Anterior cingulate cortex (tissue), 58 donors: Measurements from ENCODE around the gene KIF25.
"Not testable (repeated sequence)": the region's sequence is repeated elsewhere in the genome, so short reads cannot be mapped to it uniquely, and the experiment has no call there.

Source experiments
- DNase-seq, 58 donors: peaks; one replicate each; lab custom pipeline; 2025; lab: John Stamatoyannopoulos, UW

Gene KIF25

DNA sequence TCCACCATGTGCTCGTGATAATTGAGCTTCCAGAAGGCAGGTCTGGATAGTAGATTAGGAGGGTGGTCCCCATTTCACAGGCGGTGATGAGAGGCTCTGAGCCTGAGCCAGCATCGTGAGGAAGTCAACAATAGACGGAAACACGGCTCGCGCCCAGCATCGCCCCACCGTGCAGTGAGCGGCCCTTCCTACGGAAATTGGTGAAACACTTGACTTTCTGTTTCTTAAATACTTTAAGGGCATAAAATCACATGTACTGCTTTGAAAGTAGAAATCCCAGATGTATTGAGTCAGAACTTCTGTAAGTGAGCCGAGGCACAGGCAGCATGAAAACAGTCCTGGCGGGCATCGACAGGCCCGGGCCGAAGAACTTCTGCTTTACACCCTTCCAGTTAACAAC lies 4.3 kb upstream of the KIF25 start:
- DNase-seq = no peak

DNA sequence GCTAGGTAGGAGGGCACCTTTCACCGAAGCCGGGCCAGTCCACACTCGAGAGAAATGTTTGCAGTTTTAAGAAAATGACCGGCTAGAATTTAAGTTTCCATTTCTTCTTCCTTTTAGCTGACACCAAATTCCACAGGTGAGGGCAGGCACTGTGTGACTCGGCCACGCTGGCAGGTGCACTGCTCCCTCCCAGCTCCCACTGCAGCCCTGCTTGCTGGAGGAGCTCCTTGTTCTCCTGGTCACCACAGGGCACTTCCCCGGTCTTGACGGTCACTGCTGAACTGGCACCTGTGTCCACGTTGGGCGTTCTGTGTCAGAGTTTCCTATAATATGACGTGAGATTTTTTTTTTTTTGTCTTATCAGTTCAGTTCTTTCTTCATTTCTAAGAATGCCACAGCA lies 3.6 kb upstream of the KIF25 start:
- no peak for DNase-seq

DNA sequence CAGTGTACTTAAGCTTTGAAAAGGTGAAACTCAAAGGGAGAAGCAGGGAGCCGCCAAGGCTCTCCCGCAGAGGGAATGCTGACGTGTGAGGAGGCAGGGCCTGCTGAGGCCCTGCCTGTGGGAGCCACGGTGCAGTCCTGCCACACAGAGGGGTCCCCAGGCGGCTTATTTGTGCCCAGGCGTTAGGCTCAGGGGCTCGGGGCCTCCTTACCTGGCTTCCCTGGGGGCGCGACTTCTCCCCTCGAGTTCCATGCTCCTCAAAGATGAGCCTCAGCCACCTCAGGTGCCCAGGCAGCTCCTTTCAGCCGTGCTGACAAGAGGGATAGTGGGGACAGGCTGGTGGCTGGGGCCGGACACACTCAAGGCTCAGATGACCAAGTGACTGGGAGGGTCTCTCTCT lies 2.2 kb upstream of the KIF25 start:
- DNase-seq = no peak

DNA sequence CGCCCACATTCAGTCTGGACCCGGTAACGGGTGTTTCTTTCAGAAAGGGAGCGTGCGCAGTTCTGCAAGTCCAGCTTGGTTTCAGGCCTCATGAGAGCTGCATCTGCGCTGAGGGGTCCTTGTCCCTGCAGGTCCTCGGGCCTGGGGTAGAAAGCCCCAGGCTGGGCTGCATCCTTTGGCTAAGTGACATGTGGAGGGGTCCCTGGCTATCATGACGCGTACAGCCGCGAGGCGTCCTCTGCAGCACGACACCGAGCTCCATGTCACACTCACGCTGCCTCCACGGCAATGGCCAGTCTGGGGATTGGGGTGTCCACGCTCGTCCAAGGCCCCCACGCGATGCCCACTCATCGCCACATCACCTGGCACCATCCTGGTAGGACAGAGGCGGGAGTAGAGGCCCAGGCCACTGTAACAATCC lies 1.7 kb upstream of the KIF25 start:
- DNase-seq = no peak

DNA sequence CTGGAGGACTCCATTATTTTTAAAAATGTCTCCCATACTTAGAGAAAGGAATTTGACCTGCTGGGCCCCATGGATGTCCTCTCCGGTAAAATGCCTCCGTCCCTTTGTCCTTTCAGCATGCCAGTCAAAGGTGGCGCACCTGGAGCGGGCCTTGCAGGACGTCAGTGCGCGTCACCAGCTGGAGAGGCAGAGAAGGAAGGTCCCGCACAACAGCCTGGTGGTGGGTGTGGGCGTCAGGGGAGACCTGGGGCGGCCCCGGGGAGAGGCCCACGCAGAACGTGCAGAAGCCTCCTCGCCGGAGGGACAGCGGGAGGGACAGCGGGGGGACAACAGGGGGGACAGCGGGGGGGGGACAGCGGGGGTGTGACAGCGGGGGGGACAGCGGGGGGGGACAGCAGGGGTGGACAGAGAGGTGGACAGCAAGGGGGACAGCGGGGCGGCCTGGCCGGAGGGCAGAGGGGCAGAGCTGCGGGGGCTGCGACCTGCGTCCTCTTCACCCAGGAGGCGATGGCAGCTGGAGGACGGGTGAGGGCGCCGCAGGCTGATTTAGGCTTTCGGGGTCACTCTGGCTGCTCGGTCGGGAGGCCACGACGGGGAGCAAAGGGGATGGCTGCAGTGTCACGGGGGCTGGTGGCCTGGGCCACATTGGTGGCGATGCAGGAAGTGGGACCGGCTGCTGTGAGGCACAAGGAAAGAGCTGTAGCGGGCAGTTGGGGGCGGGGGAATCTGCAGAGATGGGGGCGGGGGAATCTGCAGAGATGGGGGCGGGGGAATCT lies 859 bp upstream of the KIF25 start:
- peak in 6 of 58 donors; percentile 11 to 74 (median 33) for DNase-seq

DNA sequence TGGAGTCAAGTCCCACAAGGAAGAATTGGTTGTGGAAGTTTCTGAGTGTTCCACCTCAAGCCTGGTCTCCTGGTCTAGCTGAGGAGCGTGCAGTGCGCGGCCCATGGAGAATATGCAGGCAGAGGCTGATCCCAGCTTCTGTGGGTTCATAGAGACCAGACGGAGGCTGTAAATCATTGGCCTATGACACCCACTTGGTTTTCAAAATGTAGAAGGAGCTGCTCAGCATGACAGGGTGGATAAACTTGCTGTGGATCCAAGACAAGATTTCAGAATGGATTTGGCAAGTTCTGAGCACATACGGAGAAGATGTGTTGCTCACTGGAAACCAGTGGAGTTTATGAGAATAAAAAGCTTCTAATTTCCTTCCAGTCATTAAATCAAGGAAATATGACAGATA lies 744 bp downstream of the KIF25 start:
- DNase-seq = no peak

DNA sequence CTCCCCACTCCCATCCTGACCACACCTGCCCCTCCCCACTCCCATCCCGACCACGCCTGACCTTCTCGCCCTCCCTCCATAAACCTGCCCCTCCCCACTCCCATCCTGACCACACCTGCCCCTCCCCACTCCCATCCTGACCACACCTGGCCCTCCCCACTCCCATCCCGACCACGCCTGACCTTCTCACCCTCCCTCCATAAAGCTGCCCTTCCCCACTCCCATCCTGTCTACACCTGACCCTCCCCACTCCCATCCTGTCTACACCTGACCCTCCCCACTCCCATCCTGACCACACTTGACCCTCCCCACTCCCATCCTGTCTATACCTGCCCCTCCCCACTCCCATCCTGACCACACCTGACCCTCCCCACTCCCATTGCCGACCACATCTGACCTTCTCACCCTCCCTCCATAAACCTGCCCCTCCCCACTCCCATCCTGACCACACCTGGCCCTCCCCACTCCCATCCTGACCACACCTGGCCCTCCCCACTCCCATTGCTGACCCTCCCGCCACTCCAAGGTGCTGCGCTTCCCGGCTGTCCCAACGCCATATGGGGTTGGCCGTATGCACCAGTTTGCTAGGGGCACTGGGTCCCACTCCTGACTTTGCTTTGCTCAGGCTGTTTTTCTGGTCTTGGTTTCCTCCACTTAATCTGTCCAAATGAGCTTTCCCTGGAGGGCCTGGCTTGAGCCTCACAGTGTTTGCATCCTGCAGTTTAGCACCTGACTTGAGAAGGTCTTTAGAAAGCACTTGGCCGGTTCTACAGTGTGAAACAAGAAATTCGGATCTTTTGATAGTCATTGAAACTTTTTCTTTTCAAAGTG lies 2.9 kb downstream of the KIF25 start:
- DNase-seq = no peak

DNA sequence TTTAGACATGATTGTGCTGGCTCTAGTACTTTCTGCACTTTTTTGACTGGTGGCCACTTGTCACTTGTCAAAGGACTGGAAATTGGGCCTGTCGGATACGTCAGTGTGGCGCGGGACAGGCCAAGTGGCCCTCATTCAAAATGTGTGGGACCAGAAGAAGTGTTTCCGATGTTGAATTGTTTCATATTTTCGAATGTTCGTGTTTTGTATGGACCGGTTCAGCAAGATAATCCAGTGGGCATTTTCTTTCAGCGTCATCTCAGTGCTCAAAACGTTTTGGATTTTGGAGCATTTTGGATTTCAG lies 3.5 kb downstream of the KIF25 start:
- DNase-seq = no peak

DNA sequence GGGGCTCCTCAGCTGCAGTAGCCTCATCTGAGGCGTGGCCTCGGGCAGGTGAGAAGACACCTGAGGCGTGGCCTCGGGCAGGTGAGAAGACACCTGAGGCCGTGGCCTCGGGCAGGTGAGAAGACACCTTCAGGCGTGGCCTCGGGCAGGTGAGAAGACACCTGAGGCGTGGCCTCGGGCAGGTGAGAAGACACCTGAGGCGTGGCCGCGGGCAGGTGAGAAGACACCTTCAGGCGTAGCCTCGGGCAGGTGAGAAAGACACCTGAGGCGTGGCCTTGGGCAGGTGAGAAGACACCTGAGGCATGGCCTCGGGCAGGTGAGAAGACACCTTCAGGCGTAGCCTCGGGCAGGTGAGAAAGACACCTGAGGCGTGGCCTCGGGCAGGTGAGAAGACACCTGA lies 4.0 kb downstream of the KIF25 start:
- DNase-seq = not testable (repeated sequence)

DNA sequence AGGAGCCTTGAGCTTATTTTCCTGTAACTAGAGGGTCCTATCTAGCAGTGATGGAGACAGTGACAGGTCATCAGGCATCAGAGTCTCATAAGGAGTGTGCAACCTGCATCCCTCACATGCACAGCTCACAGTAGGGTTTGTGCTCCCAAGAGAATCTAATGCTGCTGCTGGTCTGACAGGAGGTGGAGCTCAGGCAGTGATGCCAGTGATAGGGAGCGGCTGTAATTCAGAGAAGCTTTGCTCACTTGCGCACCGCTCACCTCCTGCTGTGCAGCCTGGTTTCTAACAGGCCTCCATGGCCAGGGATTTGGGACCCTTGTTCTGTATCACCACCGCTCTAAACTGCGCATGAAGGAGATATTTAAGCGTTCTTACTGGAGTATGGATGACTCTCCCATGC lies 5.3 kb downstream of the KIF25 start:
- DNase-seq = no peak

DNA sequence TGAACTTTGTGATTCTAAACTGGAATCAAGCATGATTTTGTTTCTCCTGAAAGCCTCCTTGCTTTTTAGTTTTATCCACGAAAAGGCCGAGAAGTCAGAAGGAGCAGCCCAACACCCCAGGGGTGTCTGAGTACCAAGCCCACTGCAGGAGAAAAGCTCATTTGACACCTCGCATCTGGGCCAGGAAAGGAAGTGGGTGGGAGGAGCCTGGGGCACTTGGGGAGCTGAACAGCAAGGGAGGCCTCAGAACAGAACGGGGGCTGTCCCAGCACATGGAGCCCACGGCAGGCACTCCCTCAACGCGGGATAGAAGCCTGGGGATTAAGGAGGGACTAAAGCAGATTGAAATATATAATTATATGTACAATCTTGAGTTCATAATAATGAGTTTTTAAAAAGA lies 6.6 kb downstream of the KIF25 start:
- no peak for DNase-seq

DNA sequence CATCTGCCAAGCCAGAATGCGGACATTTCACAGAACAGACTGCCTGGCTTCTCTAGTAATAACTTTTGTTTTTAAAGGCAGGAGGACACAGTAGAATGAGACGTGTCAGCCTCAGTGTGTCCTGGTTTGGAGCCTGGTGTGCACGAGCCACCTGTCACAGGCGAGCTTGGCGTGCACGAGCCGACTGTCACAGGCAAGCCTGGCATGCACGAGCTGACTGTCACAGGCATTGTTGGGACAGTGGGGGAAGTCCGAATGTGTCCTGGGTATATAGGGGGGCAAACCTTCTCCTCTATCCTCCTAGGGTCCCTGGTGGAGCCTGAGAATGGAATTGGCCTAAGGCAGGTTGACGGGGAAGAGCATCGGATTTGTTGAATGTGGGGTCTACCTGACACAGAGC lies 7.5 kb downstream of the KIF25 start:
- DNase-seq = no peak

DNA sequence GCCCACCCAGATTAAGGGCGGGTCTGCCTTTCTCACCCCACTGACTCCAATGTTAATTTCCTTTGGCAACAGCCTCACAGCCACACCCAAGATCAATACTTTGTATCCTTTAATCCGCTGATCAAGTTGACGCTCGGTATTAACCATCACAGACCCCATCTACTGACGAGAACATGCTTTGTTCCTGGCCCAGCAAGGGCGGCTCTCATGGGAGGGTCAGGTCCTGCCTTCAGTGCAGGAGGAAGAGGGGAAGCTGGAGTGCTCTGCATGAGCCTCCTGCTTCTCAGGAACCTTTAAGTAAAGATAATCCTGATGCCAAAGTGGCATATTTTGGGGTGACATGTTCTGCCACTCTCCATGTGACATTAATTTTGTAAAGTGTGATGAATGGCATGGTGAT lies 8.3 kb downstream of the KIF25 start:
- DNase-seq = no peak

DNA sequence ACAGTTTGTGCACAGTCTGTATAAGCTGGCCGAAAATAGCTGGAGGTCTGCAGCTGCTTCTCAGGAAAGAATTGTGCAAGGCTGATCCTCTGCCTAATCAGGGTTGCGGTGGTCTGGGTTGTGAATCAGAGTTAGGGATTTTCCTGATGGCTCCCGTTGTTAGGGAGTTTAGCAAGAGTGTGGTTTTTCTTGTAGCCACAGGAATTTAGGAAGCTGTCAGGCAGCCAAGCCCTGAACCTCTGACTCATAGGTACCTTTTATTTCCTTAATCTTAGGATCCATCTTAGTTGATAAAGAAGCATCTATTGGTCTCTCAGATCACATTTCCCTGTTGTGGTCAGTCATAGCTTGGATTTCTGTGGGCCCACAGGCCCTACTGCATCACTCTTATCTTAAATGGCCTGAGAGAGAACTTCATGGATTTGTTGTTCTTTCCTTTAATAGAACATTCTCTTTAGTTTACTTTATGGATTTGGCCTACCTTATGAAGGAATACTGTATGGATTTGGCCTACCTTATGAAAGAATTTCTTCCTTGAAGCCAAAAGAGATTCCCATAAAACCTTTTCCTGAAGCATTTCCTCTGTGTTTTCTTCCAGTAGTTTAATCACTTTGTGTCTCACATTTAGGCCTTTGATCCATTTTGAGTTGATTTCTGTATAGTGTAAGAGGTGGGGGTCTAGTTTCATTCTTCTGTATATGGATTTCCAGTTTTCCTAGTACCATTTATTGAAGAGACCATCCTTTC lies 10.3 kb downstream of the KIF25 start:
- no peak for DNase-seq

DNA sequence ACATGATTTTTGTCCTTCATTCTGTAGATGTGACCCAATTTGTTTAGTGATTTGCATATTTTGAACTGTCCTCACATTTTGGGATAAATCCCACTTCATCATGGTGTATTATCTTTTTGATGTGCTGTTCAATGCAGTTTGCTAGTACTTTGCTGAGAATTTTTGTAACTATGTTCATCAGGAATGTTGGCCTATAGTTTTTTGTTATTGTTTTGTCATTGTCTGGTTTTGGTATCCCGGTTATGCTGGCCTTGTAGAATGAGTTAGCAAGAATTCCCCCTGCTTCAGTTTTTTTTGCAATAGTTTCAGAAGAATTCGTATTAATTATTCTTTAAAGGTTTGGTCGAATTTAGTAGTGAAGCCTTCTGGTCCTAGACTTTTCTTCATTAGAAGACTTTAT lies 11.9 kb downstream of the KIF25 start:
- DNase-seq = no peak

DNA sequence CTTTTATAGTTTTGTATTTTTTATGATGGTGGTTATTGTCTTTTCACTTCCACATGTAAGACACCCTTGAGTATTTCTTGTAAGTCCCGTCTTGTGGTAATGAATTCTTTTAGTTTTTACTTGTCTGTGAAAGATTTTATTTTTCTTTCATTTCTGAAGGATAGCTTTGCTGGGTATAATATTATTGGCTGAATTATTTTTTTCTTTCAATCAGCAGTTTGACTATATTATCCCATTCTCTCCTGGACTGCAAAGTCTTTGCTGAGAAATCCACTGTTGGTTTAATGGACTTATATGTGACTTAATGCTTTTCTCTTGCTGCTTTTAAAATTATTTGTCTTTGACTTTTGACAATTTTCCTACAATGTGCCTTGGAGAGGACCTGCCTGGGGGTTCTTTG lies 13.8 kb downstream of the KIF25 start:
- DNase-seq = no peak

DNA sequence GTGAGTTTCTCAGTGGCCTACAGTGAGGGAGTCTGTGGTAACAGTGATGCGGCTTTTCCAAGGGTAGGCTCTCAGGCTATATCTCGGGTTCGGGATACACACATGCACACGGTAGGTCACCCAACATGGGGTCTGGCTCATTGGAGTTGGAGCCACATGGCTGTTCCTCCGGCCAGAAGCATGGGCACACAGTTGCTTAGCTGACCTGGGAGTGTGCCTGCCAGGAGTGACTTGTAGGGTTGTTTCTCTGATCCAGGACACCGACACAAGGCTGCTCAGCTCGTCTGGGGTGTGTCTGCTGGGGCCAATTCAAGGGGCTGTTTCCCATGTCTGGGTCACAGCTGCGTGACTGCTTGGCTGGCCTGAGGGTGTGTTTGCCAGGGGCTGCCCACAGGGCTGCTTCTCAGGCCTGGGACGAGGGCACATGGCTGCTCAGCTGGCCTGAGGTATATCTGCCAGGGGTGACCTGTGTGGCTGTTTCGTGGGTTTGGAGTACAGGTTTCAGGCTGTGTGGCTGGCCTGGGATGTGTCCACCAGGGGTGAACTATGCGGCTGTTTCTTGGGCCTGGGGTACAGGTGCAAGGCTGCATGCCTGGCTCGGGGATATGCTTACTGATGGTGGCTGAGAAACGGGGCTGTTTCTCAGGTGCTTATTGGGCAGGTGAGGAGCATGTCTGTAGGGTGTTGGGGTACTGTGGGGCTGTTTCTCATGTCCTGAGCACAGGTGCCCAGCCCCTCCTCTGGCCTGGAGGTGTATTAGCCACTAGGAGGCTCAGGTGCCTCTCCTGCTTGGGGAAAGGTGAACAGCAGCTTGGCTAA lies 15.2 kb downstream of the KIF25 start:
- DNase-seq = no peak

DNA sequence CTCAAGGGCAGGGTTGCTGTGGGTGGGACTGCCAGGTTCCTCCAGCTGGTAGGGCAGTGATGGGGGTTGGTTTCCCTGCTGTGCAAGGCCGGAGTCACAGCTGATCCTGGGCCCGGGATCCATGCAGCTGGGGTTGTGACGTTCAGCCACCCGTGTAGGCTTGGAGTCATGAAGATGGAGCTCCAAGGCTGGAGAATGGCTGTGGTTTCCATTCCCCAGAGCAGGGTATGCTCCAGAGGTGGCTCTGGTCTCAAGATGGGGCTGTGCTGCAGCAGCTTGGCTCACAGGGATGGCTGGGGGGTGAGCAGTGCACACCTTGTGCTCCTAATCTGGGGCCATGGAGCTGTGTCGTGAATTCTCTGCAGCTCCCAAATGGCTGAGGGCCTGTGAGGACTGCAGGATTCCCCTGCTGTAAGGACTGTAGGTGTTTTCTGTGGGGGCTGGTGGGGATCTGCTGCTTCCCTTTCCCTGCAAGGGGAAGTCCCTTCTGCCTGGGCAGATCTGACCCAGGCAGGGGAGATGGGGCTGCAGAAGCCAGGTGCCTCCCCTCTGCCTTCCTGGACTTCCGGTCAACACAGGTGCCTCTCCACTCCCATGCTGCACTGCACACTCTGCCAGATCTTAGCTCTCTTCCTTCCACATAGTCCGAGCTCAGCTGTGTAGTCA lies 15.9 kb downstream of the KIF25 start:
- DNase-seq = no peak

DNA sequence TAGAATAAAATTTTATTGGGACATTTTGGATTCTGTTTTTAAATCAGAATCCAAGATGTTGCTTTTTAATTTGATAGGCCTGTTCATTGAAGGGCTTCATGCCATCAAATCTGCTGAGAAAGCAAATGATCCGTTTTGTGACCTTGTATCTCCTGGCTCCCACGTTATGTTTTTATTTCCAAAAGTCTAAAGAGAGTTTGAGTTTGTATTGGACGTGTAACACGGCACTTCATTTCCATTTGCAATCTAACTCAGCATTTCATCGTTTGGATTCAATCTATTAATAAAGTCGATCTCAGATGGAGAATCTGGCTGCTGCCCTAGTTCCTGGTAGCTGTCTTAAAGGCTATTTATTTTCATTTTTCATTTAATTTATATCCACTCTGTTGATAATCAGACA lies 17.0 kb downstream of the KIF25 start:
- DNase-seq = no peak

DNA sequence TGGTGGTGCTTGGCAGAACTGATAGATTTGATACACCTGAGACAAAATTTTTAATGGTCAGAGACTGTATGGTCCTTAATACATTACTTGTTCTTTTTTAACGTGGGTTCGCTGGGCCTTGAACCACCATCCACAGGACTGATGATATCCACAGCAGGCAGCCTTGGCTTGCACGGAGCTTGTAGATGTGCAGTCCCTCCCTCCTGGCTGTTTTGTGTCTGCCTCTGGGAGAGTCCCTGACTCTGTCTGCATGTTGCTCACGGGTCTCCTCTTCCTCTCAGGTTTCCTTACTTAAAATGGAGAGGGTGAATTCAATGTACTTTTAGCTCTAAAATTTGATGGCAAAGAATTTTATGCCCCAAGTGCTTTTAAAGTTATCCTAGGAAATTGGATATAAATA lies 17.5 kb downstream of the KIF25 start:
- no peak for DNase-seq
